NCI-H82 (cell line): ENCODE results near the gene IL17F.

Source experiments
- DNase-seq: peaks from one replicate; lab custom pipeline; 2025; lab: John Stamatoyannopoulos, UW

Gene IL17F

DNA sequence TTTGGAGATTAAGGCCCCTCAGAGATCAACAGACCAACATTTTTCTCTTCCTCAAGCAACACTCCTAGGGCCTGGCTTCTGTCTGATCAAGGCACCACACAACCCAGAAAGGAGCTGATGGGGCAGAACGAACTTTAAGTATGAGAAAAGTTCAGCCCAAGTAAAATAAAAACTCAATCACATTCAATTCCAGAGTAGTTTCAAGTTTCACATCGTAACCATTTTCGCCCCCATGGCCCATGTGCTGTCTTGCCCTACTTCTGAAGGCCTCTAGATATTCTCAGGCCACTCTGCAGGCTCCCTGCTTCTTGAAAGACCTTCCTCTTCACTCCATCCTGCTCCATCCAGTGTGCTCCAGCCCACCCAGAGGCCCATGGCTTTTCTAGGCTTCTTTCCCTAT is 53.9 kb downstream of the IL17F start:
- DNase-seq = no peak

DNA sequence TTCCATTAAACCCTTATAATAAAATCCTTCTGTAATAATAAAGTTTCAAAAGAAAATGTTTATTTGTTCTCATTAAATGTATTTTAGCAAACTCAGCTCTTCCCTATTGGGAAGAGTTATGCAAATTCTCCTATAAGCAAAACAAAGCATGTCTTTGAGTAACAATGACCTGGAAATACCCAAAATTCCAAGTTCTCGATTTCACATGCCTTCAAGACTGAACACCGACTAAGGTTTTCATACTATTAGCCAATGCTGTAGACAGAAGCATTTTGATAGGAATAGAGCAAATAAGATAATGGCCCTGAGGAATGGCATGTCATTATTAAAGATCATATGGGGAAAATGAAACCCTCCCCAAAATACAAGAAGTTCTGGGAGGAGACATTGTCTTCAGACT is 54.3 kb downstream of the IL17F start:
- DNase-seq = no peak

DNA sequence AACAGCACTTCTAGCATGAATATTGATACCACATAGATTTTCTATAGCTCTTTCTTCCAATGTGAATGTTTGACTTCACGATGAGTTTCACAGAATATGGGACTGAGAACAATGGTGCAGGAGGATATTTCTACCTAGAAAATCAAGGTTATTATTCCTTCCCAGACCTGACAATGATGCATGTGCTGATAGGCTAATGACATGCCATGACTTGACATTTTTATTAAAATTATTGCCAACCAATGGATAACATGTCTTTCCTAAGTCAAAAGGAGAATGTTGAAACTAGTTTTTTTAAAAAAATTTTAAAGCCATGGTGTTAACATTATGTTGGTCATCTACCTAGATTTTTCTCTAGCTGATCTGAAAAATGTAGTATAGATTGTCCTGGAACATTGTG is 57.2 kb downstream of the IL17F start:
- no peak for DNase-seq
